HG03558 (cell line): ENCODE results near the gene SLC41A2.
"Not testable (repeated sequence)": the region's sequence is repeated elsewhere in the genome, so short reads cannot be mapped to it uniquely, and the experiment has no call there.

Experiments
- ATAC-seq: cut with Tn5 transposase; IDR thresholded peaks from one replicate; pipeline ENCODE4 v1.9.1; 2021; ENCODE audit warnings: moderate number of reproducible peaks; ENCODE audit not compliant: unreplicated experiment; ENCODE audit errors: extremely low read depth

The SLC41A2 gene

DNA sequence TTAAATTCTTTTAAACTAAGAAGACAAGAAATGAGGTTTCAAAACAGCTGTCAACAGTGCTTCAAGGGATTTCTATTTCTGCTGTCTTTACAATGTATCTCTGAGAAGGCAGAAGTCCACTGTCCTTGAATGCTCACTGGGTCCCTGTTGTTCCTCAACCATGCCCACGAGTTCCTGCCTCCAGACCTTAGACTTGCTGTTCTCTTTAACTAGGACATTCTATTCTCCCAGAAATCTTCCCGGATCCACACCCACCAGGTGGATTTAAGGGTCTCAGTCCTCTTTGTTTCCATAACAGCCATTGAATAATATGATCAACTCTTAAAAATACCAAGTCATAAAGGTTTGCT, 6.7 kb upstream of the SLC41A2 start:
- ATAC-seq, result no peak

DNA sequence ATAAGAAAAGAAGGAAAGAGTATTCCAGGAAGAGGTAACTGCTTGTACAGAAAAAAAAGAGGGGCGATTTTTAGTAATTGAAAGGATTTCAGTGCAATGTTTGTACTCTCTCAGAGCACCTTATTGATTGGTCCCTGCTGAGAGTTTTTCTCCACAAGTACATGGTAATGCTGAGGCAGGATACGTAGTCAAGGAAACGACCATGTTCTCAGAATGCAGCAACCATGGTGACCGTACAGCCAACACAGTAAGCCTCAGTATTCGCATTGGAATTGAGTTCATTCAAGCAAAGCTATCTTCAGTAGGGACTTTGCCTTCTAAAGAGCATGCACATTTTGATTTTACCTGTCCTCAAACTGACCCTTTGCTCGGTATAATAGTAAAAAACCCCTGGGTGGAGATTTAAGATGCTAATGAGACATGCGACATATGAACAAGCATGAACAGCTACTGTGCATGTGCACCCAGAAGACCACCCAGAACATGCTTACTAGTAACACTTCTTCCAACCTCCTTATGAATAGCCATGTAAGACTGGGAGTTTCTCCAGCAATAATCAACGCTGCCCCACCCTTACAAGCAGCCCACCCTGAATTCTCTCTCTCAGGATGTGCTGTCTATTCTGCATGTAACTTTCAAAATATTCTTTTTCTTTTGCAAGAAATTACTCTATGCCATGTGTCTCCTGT, 6.2 kb upstream of the SLC41A2 start:
- no peak for ATAC-seq

DNA sequence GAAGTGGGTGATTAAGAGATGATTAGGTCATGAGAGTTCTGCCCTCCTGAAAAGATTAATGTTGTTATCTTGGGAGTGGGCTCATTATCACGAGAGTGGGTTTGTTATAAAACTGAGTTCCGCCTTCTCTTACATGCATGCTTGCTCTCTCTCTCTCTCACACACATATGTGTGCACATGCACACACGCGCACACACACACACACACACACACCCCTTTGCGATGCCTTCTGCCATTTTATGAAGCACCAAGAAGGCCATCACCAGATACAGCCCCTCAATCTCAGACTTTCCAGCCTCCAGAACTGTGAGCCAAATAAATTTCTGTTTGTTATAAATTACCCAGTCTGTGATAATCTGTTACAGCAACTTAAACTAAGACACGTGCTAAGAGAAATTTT, 5.7 kb upstream of the SLC41A2 start:
- no peak for ATAC-seq

DNA sequence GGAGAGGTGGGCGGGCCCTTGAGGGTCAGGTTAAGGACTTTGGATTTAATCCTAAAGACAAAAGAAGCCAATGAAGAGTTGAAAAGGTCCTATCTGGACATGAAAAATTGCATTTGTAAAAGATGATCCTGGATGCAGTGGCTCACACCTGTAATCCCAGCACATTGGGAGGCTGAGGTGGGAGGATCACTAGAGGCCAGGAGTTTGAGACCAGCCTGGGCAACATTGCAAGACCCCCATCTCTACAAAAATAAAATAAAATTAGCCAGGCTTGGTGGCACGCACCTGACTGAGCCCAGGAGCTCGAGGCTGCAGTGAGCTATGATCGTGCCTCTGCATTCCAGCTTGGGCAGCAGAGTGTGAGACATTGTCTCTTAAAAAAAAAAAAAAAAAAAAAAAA, 2.4 kb upstream of the SLC41A2 start:
- no peak for ATAC-seq

DNA sequence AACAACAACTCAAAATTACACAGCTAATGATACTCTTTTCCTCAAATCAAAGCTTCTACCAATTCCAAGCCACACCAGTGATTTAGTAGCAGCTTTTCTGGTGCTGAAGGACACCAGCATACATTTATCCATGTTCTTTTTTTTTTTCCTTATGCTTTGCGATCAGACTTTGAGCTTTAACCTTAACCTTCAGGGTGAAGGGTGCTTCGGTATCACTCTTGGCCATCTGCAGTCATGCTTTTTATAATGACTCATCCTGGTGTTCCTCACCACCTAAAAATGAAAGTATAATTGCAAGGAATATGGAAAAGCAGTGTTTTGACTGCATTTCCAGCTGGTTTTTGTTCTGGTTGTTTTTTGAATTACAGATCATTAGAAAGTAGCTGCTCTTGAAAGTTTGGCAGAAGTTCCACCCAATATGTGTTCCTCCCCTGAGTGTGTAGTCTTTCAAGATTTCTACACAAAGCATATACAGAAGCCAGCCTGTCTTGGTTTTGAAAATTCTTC, 1.3 kb upstream of the SLC41A2 start:
- no peak for ATAC-seq

DNA sequence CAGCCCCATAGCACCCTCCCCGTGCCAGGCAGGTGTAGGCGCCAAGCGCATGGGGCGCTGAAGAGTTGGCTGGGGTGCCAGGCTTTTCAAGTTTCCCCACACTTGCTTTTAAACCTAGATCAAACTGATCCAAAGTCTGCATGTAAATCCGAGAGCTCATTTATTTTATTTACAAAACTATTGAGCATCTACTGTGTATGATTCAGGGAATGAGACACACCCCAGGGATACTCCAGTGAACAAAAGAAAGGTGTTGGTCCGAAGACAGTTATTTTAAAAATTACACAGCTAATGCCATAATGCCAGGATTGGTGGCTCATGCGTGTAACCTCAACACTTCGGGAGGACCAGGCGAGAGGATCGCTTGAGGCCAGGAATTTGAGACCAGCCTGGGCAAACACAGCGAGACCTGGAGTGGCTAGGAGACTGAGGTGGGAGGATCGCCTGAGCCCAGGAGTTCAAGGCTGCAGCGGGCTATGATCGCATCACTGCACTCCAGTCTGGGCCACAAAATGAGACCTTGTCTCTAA, 780 bp upstream of the SLC41A2 start:
- ATAC-seq, result no peak

DNA sequence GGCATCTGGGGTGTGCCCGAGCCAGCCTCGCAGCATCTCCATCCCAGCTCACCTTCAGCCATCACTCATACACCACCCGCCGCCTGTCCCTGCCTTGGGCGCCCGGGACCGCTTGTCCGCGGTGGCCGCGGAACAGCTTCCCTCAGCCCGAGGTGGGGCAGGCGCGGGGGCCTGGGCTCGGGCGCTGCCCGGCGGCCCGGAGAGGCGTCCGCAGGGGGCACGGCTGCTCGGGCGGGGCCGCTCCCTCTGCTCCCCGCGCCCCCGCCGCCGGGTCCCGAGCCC, 430 bp downstream of the SLC41A2 start:
- ATAC-seq, result peak; percentile 15

DNA sequence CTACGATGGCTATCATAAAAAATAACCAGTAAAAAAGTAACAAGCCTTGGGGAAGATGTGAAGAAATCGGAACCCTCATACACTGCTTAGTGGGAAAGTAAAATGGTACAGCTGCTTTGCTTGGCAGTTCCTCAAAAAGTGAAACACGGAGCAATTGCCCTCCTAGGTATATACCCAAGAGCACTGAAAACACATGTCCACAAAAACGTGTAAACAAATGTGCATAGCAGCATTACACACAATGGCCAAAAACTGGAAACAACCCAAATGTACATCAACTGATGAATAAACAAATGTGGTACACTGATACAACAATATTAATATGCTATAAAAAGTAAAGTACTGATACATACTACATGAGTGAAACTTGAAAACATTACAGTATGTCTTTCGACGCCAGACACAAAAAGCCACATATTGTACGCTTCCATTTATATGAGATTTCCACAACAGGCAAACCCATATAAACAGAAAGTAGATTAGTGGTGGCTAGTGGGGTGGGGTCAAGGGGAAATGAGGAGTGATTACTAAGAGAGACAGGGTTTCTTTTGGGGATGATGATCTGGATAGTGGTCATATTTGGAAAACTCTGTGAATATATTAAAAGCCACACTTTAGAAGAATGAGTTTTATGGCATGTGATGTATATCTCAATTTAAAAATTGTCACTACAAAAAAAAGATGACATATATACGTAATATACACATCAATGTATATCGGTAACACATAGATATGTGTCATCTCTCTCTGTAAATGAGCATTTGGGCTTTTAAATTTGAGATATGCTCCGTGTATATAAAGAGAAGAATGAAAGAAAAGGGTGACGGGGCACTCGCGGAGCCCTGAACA, 996 bp downstream of the SLC41A2 start:
- no peak for ATAC-seq

DNA sequence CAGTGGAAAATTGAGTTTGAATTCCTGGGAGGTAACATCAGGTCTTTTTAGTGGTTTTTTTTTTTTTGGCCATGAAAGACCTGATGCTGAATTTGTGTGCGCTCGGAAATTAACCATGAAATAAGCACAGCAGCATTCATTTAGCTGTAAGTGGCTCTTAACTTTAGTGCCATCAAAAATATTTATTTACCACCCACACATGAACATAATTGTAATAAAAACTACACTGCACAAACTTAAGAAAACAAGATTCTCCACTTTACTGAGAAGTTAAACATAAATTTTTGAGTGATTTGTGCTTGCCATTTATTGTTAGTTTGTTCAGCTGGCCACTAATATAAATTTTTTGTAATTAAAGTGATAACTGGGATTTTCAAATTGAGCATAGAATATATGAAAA, 2.4 kb downstream of the SLC41A2 start:
- no peak for ATAC-seq

DNA sequence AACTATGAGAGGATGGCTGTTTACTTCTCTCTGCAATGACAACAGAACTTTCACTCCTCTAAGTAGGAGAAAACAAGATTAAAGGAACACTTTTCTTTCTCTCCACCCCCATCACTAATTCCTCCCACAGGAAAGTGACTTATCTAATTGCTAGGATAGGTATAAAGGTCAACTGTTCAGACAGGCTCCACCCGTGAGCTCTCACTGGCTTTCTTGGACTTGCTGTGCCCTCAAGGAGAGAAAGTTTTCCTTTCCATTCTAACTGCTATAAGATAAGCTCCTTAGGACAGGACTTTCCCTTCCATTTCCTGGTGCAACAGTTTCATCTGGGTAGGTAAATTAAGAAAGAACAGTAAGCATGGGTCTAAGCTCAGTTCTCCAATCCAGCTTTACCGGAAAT, 4.8 kb downstream of the SLC41A2 start:
- ATAC-seq, result no peak

DNA sequence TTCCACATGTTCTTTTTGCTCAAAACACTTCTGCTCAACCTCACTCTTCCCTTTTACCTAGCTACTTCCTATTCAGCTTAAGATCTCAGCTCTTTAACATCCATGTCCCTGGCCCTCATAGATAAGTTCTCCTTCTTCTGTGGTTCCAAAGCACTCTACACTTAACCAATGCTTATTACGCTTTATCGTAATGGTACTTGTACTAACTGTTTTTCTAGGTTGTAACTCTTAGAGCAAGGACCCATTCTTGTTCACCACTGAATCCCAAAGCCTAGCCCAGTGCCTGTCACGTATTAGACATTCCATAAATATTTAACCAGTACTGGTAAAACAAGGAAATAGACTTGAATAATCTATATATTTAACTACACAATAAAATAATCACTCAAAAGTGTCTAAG, 5.3 kb downstream of the SLC41A2 start:
- ATAC-seq, result no peak

DNA sequence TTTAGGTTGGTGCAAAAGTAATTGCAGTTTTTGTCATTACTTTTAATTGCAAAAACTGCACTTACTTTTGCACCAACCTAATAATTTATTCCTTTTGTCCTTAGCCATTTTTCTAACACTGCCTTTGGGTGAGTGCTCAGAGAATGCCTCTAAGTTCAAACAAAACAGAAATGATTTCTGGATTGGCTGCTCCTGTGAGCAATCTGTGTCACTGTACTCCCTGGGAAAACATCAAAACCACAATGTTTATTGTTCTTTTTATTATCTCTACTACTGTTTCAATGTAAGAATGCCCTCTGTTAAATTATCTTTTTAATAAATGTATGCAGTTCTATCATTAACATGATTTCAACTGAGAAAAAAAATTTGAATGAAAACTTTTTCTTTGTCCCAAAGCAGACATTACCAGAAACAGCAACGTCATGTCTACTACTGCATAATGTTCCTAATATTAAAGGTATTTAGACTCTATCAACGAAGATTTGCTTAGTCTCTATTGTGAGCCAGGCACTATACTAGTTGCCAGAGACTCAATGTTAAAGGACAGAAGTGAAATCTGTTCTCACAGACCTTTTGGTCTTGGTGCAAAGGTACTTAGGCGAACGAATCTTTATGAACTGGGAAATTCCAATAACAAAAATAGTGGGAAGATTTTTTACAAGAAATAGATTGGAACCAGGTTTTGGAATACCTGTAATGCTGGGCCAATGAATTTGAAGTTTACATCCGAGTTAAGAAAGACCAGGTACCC, 6.2 kb downstream of the SLC41A2 start:
- ATAC-seq, result no peak

DNA sequence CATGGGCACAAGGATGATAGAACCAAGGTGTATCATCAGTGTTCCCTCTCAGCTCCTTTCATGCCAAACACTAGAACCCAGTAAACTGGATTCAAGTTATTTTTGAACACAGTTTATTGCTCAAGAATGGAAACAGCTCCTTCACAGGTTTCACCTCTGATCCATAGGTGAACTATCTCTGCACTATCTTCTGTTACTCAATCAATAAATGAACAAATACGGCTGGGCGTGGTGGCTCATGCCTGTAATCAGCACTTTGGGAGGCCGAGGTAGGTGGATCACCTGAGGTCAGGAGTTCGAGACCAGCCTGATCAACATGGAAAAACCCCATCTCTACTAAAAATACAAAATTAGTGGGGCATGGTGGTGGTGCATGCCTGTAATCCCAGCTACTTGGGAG, 9.4 kb downstream of the SLC41A2 start:
- ATAC-seq, result not testable (repeated sequence)

DNA sequence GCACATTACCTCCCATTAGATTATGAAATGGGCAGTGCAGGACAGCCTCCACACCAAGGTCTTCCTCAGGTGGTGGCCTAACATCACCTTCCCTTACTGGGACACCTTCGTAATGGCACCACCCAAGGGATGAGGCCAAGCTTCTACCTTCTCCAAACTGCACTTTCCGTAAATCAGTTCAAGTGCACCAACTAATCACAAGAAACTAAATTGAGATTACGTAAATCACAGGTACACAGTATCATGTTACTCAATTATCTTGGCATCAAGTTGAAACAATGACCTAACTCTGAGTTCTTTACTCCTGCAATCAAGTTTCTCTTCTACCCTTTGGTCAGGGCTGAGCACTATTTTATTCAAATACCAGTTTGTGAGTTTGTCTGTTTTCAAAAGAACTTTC, 13.8 kb downstream of the SLC41A2 start:
- ATAC-seq, result no peak

DNA sequence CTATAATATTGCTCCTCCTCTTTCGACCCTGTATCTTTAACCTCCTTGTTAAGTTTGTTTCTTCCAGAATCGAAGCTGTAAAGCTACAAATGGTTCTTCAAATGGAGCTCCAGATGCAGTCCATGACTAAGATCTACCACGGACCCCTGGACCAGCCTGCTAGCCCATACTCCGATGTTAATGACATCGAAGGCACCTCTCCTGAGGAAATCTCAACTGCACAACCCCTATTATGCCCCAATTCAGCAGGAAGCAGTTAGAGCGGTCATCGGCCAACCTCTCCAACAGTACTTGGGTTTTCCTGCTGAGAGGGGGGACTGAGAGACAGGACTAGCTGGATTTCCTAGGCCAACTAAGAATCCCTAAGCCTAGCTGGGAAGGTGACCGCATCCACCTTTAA, 14.7 kb downstream of the SLC41A2 start:
- ATAC-seq, result not testable (repeated sequence)

DNA sequence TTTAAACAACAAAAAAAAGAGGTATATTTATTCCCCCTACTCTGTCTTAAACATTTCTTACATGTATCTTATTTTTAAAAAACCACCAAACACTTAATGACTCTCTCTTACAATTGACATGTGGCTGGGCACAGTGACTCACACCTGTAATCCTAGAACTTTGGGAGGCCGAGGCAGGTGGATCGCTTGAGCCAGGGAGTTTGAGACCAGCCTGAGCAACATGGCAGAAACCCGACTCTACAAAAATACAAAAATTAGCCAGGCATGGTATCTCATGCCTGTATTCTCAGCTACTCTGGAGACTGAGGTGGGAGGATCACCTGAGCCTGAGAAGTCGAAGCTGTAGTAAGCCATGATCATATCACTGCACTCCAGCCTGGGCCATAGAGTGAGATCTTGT, 16.0 kb downstream of the SLC41A2 start:
- ATAC-seq, result no peak

DNA sequence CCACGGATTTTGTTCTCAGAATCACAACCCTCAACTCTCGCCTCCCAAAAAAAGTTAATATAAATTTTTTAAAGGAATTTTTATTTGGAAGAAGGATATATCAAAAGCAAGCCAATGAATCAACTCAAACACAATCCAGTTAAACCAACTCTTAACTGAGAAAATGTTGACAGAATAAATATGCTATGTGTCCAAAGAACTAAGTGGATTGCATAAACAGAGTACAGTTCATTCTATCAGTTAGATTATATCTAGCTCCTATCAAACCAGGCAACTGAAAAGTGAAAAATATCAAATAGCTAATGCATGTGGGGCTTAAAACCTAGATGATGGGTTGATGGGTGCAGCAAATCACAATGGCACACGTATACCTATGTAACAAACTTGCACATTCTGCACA, 16.6 kb downstream of the SLC41A2 start:
- no peak for ATAC-seq

DNA sequence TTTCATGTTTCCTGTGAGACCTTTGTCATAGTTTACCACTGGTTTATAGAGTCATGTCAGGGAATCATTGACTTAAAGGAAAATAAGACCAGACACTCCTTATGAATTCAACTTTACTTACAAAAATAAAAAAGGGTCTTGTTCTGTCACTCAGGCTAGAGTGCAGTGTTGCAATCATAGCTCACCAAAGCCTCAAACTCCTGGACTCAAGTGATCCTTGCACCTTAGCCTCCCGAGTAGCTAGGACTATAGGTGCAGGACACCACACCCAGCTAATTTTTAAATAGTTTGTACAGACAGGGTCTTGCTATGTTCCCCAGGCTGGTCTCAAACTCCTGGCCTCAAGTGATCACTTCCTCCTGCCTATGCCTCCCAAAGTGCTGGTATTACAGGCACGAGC, 19.0 kb downstream of the SLC41A2 start:
- ATAC-seq, result no peak

DNA sequence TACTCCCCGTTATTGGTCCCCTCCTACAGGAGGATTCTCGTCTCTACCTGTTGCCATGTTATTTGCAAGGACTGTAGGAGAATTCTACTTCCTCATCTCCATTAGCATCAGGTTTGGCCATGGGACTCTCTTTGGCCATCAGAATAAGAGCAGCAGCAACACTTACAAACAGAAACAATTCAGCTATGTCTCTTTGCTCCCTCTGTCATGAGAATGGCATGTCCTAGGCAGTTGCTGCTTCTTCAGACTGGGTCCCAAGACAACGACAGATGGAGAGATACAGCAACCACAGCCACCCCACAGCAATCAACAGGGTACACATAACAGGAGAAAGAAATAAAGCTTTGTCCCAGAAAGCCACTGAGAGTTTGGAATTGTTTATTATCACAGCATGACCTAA, 19.7 kb downstream of the SLC41A2 start:
- ATAC-seq, result no peak

DNA sequence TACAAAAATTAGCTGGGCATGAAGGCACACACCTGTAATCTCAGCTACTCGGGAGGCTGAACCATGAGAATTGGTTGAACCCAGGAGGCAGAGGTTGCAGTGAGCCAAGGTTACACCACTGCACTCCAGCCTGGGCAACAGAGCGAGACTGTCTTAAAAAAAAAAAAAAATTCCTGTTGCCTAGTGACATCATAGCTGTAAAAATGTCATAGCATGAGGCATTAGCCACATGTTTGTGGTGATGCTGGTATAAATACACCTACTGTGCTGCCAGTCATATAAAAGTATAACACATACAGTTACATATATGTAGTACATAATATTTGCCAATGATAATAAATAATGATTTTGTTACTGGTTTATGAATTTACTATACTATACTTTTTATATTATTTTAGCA, 22.2 kb downstream of the SLC41A2 start:
- ATAC-seq, result no peak

DNA sequence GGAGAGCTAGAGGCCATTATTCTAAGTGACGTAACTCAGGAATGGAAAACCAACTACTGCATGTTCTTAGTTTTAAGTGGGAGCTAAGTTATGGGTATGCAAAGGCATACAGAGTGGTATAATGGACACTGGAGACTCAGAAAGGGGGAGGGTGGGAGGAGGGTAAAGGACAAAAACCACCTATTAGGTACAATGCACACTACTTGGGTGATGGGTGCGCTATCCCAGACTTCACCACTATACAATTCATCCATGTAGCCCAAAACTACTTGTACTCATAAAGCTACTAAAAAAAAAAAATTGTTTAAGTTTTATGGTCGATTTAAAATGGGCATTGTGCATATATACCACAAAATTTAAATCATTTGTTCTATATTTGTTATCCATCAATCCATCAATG, 24.3 kb downstream of the SLC41A2 start:
- ATAC-seq, result no peak
